ENCODE data around the gene SMARCC1.

- TF ChIP-seq CTCF (IDR thresholded peaks at IDR 0.05), result no peak
- TF ChIP-seq POLR2A (IDR thresholded peaks at IDR 0.05), result no peak
Observed at GRCh38 chr3:47605652-47606051, 176.0 kb downstream of the SMARCC1 start.
